ENCODE data around the gene CMA1. TPM values are rescaled to one million over a fixed set of nuclear protein-coding genes. Genes with fewer than 3 reads are reported as not detected.

CMA1 gene
- total RNA-seq, 4 donors from 2014 or later, result not detected

DNA sequence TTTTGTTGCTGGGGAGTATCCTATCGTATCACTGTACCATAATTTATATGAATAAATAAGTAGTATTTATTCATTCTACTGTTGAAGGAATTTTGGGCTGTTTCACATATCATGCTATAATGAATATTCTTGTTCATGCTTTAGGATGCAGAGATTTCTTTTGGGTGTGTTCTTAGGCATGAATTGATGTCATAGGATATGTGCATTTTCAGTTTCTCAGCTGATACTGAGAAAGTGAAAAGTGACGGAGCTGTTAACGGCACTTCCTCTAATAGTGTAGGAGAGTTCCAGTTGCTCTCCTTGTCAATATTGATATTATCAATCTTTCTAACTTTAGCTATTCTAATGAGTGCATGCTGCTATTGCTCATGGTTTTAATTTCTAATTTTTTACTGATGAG, 42.3 kb downstream of the CMA1 start:
- H3K9me3 ChIP-seq, result peaks cover 0 to 4% (median 0%) of the 10 kb centered on the region in 4 donors
- H3K4me1 ChIP-seq, result no peaks in the 10 kb centered on the region
- H3K36me3 ChIP-seq, result peaks cover 0 to 10% (median 0%) of the 10 kb centered on the region in 3 donors
- H3K4me3 ChIP-seq, result no peak overlapping the region
- H3K27ac ChIP-seq, result no peak overlapping the region
- no peak for DNase-seq (ENCODE audit: low spot score in 2 of 2)
- H3K27me3 ChIP-seq, result no peaks in the 10 kb centered on the region
- 90 to 91% methylated on average over 3 of the region's 3 CpGs for WGBS, 2 donors
- no peak for TF ChIP-seq EP300 (IDR thresholded peaks at IDR 0.05)
- TF ChIP-seq POLR2A (IDR thresholded peaks at IDR 0.05), result no peak
- TF ChIP-seq, protein P1, sequence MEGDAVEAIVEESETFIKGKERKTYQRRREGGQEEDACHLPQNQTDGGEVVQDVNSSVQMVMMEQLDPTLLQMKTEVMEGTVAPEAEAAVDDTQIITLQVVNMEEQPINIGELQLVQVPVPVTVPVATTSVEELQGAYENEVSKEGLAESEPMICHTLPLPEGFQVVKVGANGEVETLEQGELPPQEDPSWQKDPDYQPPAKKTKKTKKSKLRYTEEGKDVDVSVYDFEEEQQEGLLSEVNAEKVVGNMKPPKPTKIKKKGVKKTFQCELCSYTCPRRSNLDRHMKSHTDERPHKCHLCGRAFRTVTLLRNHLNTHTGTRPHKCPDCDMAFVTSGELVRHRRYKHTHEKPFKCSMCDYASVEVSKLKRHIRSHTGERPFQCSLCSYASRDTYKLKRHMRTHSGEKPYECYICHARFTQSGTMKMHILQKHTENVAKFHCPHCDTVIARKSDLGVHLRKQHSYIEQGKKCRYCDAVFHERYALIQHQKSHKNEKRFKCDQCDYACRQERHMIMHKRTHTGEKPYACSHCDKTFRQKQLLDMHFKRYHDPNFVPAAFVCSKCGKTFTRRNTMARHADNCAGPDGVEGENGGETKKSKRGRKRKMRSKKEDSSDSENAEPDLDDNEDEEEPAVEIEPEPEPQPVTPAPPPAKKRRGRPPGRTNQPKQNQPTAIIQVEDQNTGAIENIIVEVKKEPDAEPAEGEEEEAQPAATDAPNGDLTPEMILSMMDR (IDR thresholded peaks at IDR 0.05), result no peak

DNA sequence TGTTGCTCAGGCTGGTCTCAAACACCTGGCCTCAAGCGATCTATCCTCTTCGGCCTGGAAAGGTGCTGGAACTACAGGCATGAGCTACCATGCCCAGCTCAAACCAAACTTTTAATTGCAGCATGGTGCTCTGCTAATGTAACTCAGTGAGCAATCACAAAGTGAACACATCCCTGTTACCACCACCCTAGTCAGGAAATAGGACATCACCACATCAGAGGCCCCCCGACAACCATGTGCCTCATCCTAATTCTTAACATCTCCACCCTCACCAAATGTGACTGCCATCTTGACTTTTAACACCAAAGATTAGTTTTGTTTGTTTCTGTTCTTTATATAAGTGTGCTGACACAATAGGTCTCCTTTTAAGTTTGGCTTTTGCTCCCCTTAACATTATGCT, 42.7 kb downstream of the CMA1 start:
- no peak for DNase-seq (ENCODE audit: low spot score in 2 of 2)
- Histone ChIP-seq H3K27me3 (no peaks in the 10 kb centered on the region), H3K27ac (no peak overlapping the region), H3K4me1 (no peaks in the 10 kb centered on the region), H3K9me3 (peaks cover 0 to 4% (median 0%) of the 10 kb centered on the region in 4 donors), H3K4me3 (no peak overlapping the region), H3K36me3 (peaks cover 0 to 14% (median 0%) of the 10 kb centered on the region in 3 donors)
- TF ChIP-seq, protein P1 (IDR thresholded peaks at IDR 0.05), result no peak
- TF ChIP-seq EP300 (IDR thresholded peaks at IDR 0.05) (no peak), POLR2A (IDR thresholded peaks at IDR 0.05) (no peak)
- 88 to 98% methylated on average over 3 of the region's 3 CpGs for WGBS, 2 donors

DNA sequence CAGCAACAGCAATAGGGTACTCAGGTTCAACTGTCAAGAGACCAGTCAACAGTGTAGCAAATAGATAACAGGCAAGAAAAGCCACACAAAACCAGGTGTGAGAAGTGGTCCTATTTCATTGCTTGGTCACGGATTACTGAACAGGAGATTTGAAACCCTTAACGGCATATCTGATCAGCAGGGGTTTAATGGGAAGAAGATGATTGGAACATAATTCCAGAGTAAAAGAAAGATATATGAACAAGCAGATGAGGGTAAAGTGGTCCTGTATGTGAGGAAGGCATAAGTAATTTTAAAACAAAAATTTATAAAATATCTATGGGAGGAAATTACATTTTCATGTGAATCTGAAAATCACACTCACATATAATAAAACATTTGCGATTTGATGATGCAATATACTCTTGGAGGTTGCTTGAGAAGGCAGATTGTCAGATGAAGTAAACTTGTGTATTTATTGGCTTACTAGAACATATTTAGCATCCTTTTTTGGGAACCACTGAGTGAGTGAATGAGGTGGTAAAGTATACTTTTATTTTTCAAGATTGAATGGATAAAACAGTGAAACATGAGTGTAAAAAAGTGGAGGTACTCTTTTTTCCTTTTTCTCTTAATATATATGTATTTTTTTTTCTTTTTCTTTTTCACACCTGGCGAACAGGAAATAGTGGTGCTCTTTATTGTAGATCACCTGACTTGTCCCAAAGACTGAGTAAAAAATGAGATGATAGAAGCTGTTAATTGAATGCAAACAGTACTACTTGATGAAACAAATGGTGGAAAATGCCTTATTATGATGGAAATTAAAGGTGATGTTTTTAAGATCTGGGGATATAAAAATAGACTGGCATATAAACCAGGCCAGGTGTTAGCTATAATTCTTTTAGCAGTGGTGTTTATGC, 43.9 kb downstream of the CMA1 start:
- Histone ChIP-seq H3K27ac (no peak overlapping the region), H3K4me1 (no peaks in the 10 kb centered on the region), H3K9me3 (peaks cover 0 to 4% (median 0%) of the 10 kb centered on the region in 4 donors), H3K4me3 (no peak overlapping the region), H3K36me3 (peaks cover 0 to 22% (median 0%) of the 10 kb centered on the region in 3 donors), H3K27me3 (no peaks in the 10 kb centered on the region)
- TF ChIP-seq POLR2A (IDR thresholded peaks at IDR 0.05) (no peak), EP300 (IDR thresholded peaks at IDR 0.05) (no peak)
- TF ChIP-seq, protein P1 (IDR thresholded peaks at IDR 0.05), result no peak
- no peak for DNase-seq (ENCODE audit: low spot score in 2 of 2)
- 58 to 68% methylated on average over 4 of the region's 4 CpGs for WGBS, 2 donors

DNA sequence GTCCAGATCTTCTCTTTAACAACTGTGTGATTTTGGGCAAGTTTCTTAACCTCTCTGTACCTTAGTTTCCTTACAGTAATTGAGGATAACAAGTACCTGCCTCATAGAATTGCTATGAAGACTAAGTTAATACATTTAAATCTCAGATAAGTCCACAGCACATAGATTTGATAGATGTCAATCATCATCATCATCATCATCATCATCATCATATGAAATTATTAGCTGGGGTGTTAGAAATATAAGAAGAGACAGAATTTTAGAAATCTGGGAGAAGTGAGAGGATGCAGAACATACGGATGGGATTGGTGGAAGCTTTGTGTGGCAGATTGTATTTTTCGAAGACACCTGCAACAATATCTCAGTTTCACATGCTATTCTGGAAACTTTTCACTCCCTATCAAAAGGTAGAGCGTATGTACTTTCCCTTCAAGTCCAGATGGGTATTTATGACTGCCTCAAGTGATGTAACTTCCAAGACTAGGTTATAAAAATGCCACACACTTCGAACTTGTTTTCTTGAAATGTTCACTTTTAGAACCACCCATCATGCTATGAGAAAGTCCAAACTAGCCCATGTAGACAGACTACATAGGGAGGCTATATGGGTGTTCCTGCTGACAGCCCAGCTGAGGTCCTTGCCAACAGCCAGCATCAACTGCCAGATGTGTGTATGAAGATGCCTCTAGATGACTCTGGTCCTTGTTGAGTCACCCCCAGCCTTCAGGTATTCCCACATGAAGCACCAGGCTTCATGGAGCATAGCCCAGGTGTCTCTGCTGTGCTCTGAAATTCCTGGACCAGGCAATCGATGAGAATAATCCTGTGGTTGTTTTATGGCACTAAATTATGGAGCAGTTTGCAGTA, 44.8 kb downstream of the CMA1 start:
- DNase-seq (ENCODE audit: low spot score in 2 of 2), result no peak
- no peak overlapping the region for H3K4me3 ChIP-seq

More for the DNA sequence above, 44.8 kb downstream of the CMA1 start:
- no peak for TF ChIP-seq EP300 (IDR thresholded peaks at IDR 0.05)
- TF ChIP-seq, protein P1 (IDR thresholded peaks at IDR 0.05), result no peak
- TF ChIP-seq POLR2A (IDR thresholded peaks at IDR 0.05), result no peak
- Histone ChIP-seq H3K9me3 (no peaks in the 10 kb centered on the region), H3K27me3 (no peaks in the 10 kb centered on the region), H3K4me1 (no peaks in the 10 kb centered on the region), H3K36me3 (peaks cover 0 to 28% (median 0%) of the 10 kb centered on the region in 3 donors), H3K27ac (no peak overlapping the region)
- 45 to 68% methylated on average over 5 of the region's 5 CpGs for WGBS, 2 donors
